GM18508 (cell line): ENCODE results near the gene DTWD1.
"Not testable (repeated sequence)": the region's sequence is repeated elsewhere in the genome, so short reads cannot be mapped to it uniquely, and the experiment has no call there.

ENCODE experiments used
- ATAC-seq: cut with Tn5 transposase; IDR thresholded peaks from one replicate; pipeline ENCODE4 v1.9.1; 2021; ENCODE audit warnings: moderate number of reproducible peaks; ENCODE audit not compliant: insufficient read depth, unreplicated experiment

Gene DTWD1

GRCh38 chr15:49644364-49644794, 23.5 kb downstream of the DTWD1 start:
- ATAC-seq = no peak

GRCh38 chr15:49645277-49645676, 24.4 kb downstream of the DTWD1 start:
- no peak for ATAC-seq

- ATAC-seq = no peak
These were observed 25.1 kb downstream of the DTWD1 start for GRCh38 chr15:49645941-49646340.

GRCh38 chr15:49646891-49647290, 26.0 kb downstream of the DTWD1 start:
- ATAC-seq = no peak

DNA sequence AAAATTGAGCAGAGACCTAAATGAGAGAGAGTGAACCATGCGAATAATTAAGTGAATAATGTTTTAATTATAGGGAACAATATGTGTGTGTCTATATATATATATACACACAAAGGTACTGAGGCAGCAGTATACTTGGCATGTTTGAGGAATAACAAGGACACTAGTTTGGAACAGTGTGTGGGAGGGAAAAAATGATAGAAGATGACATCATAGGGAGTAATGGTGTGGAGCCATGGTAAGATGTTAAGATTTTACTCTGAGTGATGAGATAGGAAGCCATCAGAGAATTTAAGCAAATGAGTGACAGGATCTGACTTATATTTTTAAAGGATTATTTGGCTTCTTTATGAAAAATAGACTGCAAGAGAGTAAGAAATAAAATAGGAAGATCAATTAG, 29.1 kb downstream of the DTWD1 start:
- ATAC-seq = no peak

- ATAC-seq = no peak
These were observed 29.8 kb downstream of the DTWD1 start for GRCh38 chr15:49650676-49651075.

GRCh38 chr15:49652922-49653321, 32.1 kb downstream of the DTWD1 start:
- ATAC-seq = no peak

DNA sequence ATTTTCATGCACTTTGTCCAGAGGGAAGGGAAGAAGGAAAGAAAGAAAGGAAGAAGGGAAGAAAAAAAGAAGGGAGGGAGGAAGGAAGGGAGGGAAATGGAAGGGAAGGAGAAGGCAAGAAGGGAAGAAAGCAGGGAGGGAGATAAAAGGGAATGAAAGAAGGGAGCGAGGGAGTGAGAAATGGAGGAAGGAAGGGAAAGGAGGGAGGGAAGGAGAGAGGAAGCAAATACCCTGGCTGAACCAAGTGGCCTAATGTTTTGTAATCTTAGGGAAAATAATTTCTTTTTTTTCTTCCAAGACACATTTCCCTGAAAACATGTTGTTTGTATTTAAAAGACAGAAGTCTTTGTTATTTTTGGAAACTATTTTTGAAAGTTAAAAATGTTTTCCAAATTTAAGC, 35.9 kb downstream of the DTWD1 start:
- ATAC-seq = no peak

- no peak for ATAC-seq
These were observed 43.9 kb downstream of the DTWD1 start for GRCh38 chr15:49664716-49665115.

DNA sequence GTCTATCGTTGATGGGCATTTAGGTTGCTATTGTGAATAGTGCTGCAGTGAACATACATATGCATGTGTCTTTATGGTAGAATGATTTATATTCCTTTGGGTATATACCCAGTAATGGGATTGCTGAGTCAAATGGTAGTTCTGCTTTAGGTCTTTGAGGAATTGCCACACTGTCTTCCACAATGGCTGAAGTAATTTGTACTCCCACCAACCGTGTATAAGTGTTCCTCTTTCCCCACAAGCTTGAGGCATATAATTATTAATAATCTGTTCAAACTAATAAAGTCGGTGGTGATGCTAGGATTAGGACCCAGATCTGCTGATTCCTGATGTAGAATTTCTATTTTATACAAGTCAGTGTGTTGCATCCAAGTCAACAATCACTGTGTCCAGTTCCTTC, 45.6 kb downstream of the DTWD1 start:
- ATAC-seq = not testable (repeated sequence)

DNA sequence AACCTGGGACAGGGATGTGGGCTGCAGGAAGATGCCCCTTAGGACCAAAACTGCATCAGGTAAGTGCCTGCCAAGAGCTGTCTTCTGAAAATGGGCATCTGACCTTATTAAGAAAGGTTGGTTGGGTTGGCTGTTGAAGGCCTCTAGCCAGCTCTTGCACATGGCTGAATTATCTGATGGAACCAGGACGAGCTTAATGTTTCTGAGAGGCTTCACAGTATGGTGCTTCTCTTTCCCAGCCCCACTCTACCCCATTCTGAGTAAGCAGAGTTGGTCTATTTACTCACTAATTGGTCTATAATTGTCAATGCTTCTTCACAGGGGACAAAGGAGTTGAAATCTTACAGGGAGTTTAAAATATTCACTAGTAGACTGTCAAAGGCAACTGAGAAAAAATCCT, 48.4 kb downstream of the DTWD1 start:
- no peak for ATAC-seq

DNA sequence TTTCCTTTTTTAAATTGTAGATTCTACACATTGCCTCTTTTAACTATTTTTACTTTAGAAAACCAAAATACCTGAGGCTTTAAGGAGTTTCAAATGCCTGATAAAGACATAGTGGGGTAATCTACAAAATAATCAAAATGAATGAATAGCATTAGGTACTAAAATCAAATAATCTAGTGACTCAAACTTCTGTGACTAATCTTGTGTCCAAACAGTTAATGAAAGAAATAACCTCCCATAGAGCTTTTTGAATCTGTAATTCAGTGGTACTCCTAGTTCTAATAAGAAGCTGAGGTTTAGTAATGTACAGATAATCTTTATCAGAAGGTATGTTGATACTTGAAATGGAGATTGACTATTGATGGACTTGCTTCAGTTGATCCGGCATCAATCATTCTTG, 53.0 kb downstream of the DTWD1 start:
- ATAC-seq = no peak

GRCh38 chr15:49674370-49674769, 53.5 kb downstream of the DTWD1 start:
- no peak for ATAC-seq

GRCh38 chr15:49675041-49675440, 54.2 kb downstream of the DTWD1 start:
- ATAC-seq = no peak

GRCh38 chr15:49678655-49679054, 57.8 kb downstream of the DTWD1 start:
- ATAC-seq = no peak

GRCh38 chr15:49686599-49686998, 65.8 kb downstream of the DTWD1 start:
- no peak for ATAC-seq

GRCh38 chr15:49688135-49688790, 67.4 kb downstream of the DTWD1 start:
- ATAC-seq = no peak

GRCh38 chr15:49692514-49693090, 71.8 kb downstream of the DTWD1 start:
- no peak for ATAC-seq

GRCh38 chr15:49693498-49693897, 72.7 kb downstream of the DTWD1 start:
- ATAC-seq = no peak

- ATAC-seq = no peak
These were observed 75.6 kb downstream of the DTWD1 start for GRCh38 chr15:49696433-49696832.

GRCh38 chr15:49697121-49697520, 76.3 kb downstream of the DTWD1 start:
- no peak for ATAC-seq

DNA sequence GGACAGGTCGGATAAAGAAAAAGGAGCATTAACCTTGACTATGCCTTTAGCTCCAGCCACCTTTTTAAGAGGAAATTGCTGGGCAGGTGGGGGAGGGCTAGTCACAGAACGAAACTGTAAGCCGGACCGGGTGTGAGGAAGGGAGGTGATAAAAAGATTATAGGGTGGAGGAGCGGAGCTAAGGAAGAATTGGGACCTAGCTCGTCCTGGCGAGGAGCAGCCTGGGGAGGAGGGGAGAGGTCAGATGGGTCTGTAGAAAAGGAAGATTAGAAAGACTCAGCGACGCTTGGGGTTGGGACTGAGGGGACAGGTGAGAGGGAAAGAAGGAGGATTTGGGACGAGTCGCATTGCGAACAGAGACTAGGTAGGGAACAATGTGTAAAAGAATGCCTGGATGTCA, 82.1 kb downstream of the DTWD1 start:
- ATAC-seq = not testable (repeated sequence)
